H7 (cell line): ENCODE results near the gene RASSF3. TPM values are rescaled to one million over a fixed set of nuclear protein-coding genes. Genes with fewer than 3 reads are reported as not detected.

Experiments
- DNase-seq: peaks from one replicate; pipeline ENCODE4 v3.0.0; 2012
- H3K27me3 ChIP-seq: 2 replicates; pipeline ENCODE4 v1.6.0; 2011; ENCODE audit warnings: mild to moderate bottlenecking, low read length; ENCODE audit not compliant: control insufficient read depth, insufficient read depth
- H3K36me3 ChIP-seq: replicated peaks from 2 replicates; pipeline ENCODE4 v1.5.1; 2011; ENCODE audit warnings: low read length; ENCODE audit not compliant: control insufficient read depth, insufficient read depth
- H3K4me3 ChIP-seq: 2 replicates; pipeline ENCODE4 v1.5.1; 2011; ENCODE audit warnings: low read depth, mild to moderate bottlenecking, control low read depth, low read length, moderate library complexity; ENCODE audit not compliant: insufficient read depth
- total RNA-seq: library from RNA; depleted of rRNA; stranded (reverse); fragments of >200 nt; shearing (Covaris generic); gene quantifications from 2 replicates; pipeline ENCODE4 v1.2.3, GENCODE V29; 2014; rRNA removed

The RASSF3 gene
- total RNA-seq: 26.7 and 29.2 TPM in 2 replicates

GRCh38 chr12:64610079-64610659 is at the start of gene RASSF3:
RASSF3 (plus strand) TSS chr12:64610495; CDS start chr12:64610633, 138 bp downstream.
- DNase-seq: peak; percentile 95
- Histone ChIP-seq H3K36me3 (no peaks in the 10 kb centered on the region), H3K27me3 (no peaks in the 10 kb centered on the region), H3K4me3 (peak within 1 kb of the TSS; percentile 91)

- no peaks in the 10 kb centered on the region for H3K27me3 ChIP-seq
- no peak for DNase-seq
- no peak overlapping the region for H3K4me3 ChIP-seq
- no peaks in the 10 kb centered on the region for H3K36me3 ChIP-seq
Measured at GRCh38 chr12:64561302-64562136, 48.8 kb upstream of the RASSF3 start.

- H3K27me3 ChIP-seq: no peaks in the 10 kb centered on the region
- no peak overlapping the region for H3K4me3 ChIP-seq
- DNase-seq: no peak
- no peaks in the 10 kb centered on the region for H3K36me3 ChIP-seq
Measured at GRCh38 chr12:64566122-64566521, 44.2 kb upstream of the RASSF3 start.

- no peak overlapping the region for H3K4me3 ChIP-seq
- no peak for DNase-seq
- H3K27me3 ChIP-seq: no peaks in the 10 kb centered on the region
- H3K36me3 ChIP-seq: no peaks in the 10 kb centered on the region
Measured at GRCh38 chr12:64566831-64567517, 43.3 kb upstream of the RASSF3 start.

GRCh38 chr12:64567570-64567969 is 42.7 kb upstream of the RASSF3 start:
- Histone ChIP-seq H3K27me3 (no peaks in the 10 kb centered on the region), H3K36me3 (no peaks in the 10 kb centered on the region), H3K4me3 (no peak overlapping the region)
- DNase-seq: no peak

- DNase-seq: no peak
- Histone ChIP-seq H3K36me3 (no peaks in the 10 kb centered on the region), H3K27me3 (no peaks in the 10 kb centered on the region), H3K4me3 (no peak overlapping the region)
Measured at GRCh38 chr12:64568298-64568697, 42.0 kb upstream of the RASSF3 start.

GRCh38 chr12:64569923-64570691 is 40.2 kb upstream of the RASSF3 start:
- no peaks in the 10 kb centered on the region for H3K27me3 ChIP-seq
- H3K36me3 ChIP-seq: no peaks in the 10 kb centered on the region
- no peak overlapping the region for H3K4me3 ChIP-seq
- no peak for DNase-seq

- Histone ChIP-seq H3K27me3 (no peaks in the 10 kb centered on the region), H3K4me3 (no peak overlapping the region), H3K36me3 (no peaks in the 10 kb centered on the region)
- no peak for DNase-seq
Measured at GRCh38 chr12:64571411-64571810, 38.9 kb upstream of the RASSF3 start.

- Histone ChIP-seq H3K4me3 (no peak overlapping the region), H3K27me3 (no peaks in the 10 kb centered on the region), H3K36me3 (no peaks in the 10 kb centered on the region)
- DNase-seq: no peak
Measured at GRCh38 chr12:64572241-64572640, 38.1 kb upstream of the RASSF3 start.

- Histone ChIP-seq H3K4me3 (no peak overlapping the region), H3K27me3 (no peaks in the 10 kb centered on the region), H3K36me3 (no peaks in the 10 kb centered on the region)
- DNase-seq: no peak
Measured at GRCh38 chr12:64574837-64575236, 35.5 kb upstream of the RASSF3 start.

GRCh38 chr12:64577046-64577445 is 33.2 kb upstream of the RASSF3 start:
- no peaks in the 10 kb centered on the region for H3K36me3 ChIP-seq
- no peak overlapping the region for H3K4me3 ChIP-seq
- H3K27me3 ChIP-seq: no peaks in the 10 kb centered on the region
- DNase-seq: no peak

- Histone ChIP-seq H3K4me3 (no peak overlapping the region), H3K27me3 (no peaks in the 10 kb centered on the region), H3K36me3 (no peaks in the 10 kb centered on the region)
- DNase-seq: no peak
Measured at GRCh38 chr12:64578566-64578965, 31.7 kb upstream of the RASSF3 start.

GRCh38 chr12:64580681-64581080 is 29.6 kb upstream of the RASSF3 start:
- DNase-seq: no peak
- no peaks in the 10 kb centered on the region for H3K27me3 ChIP-seq
- H3K36me3 ChIP-seq: no peaks in the 10 kb centered on the region
- no peak overlapping the region for H3K4me3 ChIP-seq

- no peak overlapping the region for H3K4me3 ChIP-seq
- no peaks in the 10 kb centered on the region for H3K36me3 ChIP-seq
- no peak for DNase-seq
- H3K27me3 ChIP-seq: no peaks in the 10 kb centered on the region
Measured at GRCh38 chr12:64582114-64582513, 28.2 kb upstream of the RASSF3 start.
